ENCODE results near the gene DSCAM. TPM values are rescaled to one million over a fixed set of nuclear protein-coding genes. Genes with fewer than 3 reads are reported as not detected.

The DSCAM gene
- total RNA-seq, 1 donor, result not detected

DNA sequence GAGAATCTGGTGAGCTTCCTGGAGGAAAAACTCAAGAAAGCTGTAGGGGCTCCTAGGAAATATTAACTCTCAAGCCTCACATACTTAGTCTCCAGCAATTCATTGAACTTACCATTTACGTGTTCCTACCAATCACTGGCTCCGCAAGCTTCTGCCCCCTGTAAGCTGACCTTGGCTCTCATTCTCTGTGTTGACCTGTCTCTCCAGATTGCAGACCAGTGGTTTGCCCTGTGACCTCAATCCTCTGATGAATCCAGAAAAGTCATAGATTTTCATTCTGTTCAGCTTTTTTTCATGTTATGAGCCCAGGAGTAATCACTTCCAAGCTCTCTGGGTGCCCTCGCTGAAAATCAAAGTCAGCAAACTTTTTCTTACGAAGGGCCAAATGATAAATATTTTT, 241.9 kb downstream of the DSCAM start:
- no peaks in the 10 kb centered on the region for H4K20me1 ChIP-seq (ENCODE audit: insufficient read depth, low read length)
- H3K4me1 ChIP-seq (ENCODE audit: insufficient read depth, low read length), result no peaks in the 10 kb centered on the region
- no peak overlapping the region for H3K27ac ChIP-seq (ENCODE audit: low read depth, low read length)
- no peak overlapping the region for H2AFZ ChIP-seq (ENCODE audit: low read length)
- no peaks in the 10 kb centered on the region for H3K79me2 ChIP-seq (ENCODE audit: insufficient read depth, low read length)
- DNase-seq (ENCODE audit: insufficient read length, low spot score, missing footprints), result no peak
- H3K4me2 ChIP-seq (ENCODE audit: insufficient read depth, low read length), result no peak overlapping the region
- no peak overlapping the region for H3K4me3 ChIP-seq (ENCODE audit: insufficient read depth, low read length)
- H3K36me3 ChIP-seq (ENCODE audit: insufficient read depth, low read length), result no peaks in the 10 kb centered on the region
- TF ChIP-seq, protein P1, sequence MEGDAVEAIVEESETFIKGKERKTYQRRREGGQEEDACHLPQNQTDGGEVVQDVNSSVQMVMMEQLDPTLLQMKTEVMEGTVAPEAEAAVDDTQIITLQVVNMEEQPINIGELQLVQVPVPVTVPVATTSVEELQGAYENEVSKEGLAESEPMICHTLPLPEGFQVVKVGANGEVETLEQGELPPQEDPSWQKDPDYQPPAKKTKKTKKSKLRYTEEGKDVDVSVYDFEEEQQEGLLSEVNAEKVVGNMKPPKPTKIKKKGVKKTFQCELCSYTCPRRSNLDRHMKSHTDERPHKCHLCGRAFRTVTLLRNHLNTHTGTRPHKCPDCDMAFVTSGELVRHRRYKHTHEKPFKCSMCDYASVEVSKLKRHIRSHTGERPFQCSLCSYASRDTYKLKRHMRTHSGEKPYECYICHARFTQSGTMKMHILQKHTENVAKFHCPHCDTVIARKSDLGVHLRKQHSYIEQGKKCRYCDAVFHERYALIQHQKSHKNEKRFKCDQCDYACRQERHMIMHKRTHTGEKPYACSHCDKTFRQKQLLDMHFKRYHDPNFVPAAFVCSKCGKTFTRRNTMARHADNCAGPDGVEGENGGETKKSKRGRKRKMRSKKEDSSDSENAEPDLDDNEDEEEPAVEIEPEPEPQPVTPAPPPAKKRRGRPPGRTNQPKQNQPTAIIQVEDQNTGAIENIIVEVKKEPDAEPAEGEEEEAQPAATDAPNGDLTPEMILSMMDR (IDR thresholded peaks at IDR 0.05; ENCODE audit: extremely low read depth, low read depth, low read length), result no peak
- no peaks in the 10 kb centered on the region for H3K27me3 ChIP-seq (ENCODE audit: insufficient read depth, low read length)
- H3K9me3 ChIP-seq (ENCODE audit: low read depth, low read length), result peaks cover 3% of the 10 kb centered on the region

DNA sequence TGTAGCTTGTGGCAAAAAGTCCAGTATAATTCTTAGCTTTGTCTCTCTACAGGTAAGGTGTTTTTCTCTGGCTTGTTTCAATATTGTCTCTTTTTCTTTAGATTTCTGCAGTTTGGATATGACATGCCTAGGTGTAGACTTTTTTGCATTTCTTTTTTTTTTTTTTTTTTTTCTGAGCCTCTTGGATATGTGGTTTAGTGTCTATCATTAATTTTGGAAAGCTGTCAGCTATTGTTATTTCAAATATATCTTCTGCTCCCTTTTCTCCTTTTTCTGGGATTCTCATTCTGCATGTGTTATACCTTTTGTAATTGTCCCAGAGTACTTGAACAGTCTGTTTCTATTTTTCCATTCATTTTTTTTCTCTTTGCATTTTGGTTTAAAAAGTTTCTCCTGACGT, 243.2 kb downstream of the DSCAM start:
- Histone ChIP-seq H3K27ac (ENCODE audit: low read depth, low read length) (no peak overlapping the region), H4K20me1 (ENCODE audit: insufficient read depth, low read length) (no peaks in the 10 kb centered on the region), H3K4me1 (ENCODE audit: insufficient read depth, low read length) (no peaks in the 10 kb centered on the region), H3K9me3 (ENCODE audit: low read depth, low read length) (peaks cover 3% of the 10 kb centered on the region), H3K4me2 (ENCODE audit: insufficient read depth, low read length) (no peak overlapping the region), H2AFZ (ENCODE audit: low read length) (no peak overlapping the region), H3K4me3 (ENCODE audit: insufficient read depth, low read length) (no peak overlapping the region), H3K36me3 (ENCODE audit: insufficient read depth, low read length) (no peaks in the 10 kb centered on the region), H3K27me3 (ENCODE audit: insufficient read depth, low read length) (no peaks in the 10 kb centered on the region), H3K79me2 (ENCODE audit: insufficient read depth, low read length) (no peaks in the 10 kb centered on the region)
- TF ChIP-seq, protein P1 (IDR thresholded peaks at IDR 0.05; ENCODE audit: extremely low read depth, low read depth, low read length), result no peak
- no peak for DNase-seq (ENCODE audit: insufficient read length, low spot score, missing footprints)

DNA sequence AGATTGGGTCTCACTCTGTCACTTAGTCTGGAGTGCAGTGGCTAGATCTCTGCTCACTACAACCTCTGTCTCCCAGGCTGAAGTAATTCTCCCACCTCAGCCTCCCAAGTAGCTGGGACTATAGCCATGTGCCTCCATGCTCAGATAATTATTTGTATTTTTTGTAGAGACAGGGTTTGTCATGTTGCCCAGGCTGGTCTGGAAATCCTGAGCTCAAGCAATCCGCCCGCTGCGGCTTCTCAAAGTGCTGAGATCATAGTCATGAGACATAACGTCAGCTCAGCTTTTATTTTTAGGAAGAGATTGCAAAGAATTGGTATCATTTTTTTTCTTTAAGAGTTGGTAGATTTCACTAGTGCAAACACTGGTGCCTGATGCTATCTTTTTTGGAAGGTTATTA, 244.9 kb downstream of the DSCAM start:
- Histone ChIP-seq H3K27ac (ENCODE audit: low read depth, low read length) (no peak overlapping the region), H3K4me3 (ENCODE audit: insufficient read depth, low read length) (no peak overlapping the region), H3K4me2 (ENCODE audit: insufficient read depth, low read length) (no peak overlapping the region), H4K20me1 (ENCODE audit: insufficient read depth, low read length) (no peaks in the 10 kb centered on the region), H3K27me3 (ENCODE audit: insufficient read depth, low read length) (no peaks in the 10 kb centered on the region), H3K36me3 (ENCODE audit: insufficient read depth, low read length) (no peaks in the 10 kb centered on the region), H2AFZ (ENCODE audit: low read length) (no peak overlapping the region), H3K9me3 (ENCODE audit: low read depth, low read length) (peaks cover 3% of the 10 kb centered on the region), H3K4me1 (ENCODE audit: insufficient read depth, low read length) (no peaks in the 10 kb centered on the region), H3K79me2 (ENCODE audit: insufficient read depth, low read length) (no peaks in the 10 kb centered on the region)
- no peak for DNase-seq (ENCODE audit: insufficient read length, low spot score, missing footprints)
- TF ChIP-seq, protein P1 (IDR thresholded peaks at IDR 0.05; ENCODE audit: extremely low read depth, low read depth, low read length), result no peak

DNA sequence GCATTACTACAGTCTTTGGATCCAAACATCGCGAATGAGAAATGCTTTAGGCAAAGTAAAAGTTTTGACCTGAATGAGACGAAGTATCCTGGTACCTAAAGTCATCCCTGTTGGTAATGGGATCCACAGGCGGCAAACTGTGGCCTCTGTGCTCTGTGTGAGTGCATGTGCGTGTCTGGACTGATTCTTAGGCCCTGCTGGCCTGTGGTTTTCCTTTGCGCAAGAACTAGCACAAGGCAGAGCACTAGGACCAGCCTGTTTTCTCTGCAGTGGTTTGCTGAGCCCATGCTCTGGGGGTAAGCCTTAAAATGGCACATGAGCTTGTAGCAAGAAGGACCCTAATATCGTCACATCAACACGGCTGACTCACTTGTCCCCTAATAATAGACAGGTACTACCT, 251.2 kb downstream of the DSCAM start:
- Histone ChIP-seq H3K27me3 (ENCODE audit: insufficient read depth, low read length) (no peaks in the 10 kb centered on the region), H2AFZ (ENCODE audit: low read length) (no peak overlapping the region), H3K4me3 (ENCODE audit: insufficient read depth, low read length) (no peak overlapping the region), H3K36me3 (ENCODE audit: insufficient read depth, low read length) (no peaks in the 10 kb centered on the region), H3K27ac (ENCODE audit: low read depth, low read length) (no peak overlapping the region), H4K20me1 (ENCODE audit: insufficient read depth, low read length) (no peaks in the 10 kb centered on the region), H3K9me3 (ENCODE audit: low read depth, low read length) (peaks cover 6% of the 10 kb centered on the region), H3K79me2 (ENCODE audit: insufficient read depth, low read length) (no peaks in the 10 kb centered on the region), H3K4me1 (ENCODE audit: insufficient read depth, low read length) (no peaks in the 10 kb centered on the region), H3K4me2 (ENCODE audit: insufficient read depth, low read length) (no peak overlapping the region)
- TF ChIP-seq, protein P1 (IDR thresholded peaks at IDR 0.05; ENCODE audit: extremely low read depth, low read depth, low read length), result no peak
- no peak for DNase-seq (ENCODE audit: insufficient read length, low spot score, missing footprints)

All from osteoblast (primary cell).